Anterior cingulate cortex (tissue), 58 donors: ENCODE results near the gene LYPD5.
A peak's percentile ranks its signal among the peaks of the same experiment; 100 is the strongest.
"Not testable (repeated sequence)": the region's sequence is repeated elsewhere in the genome, so short reads cannot be mapped to it uniquely, and the experiment has no call there.

Experiments used
- DNase-seq, 58 donors: peaks; one replicate each; lab custom pipeline; 2025; lab: John Stamatoyannopoulos, UW

Gene LYPD5

DNA sequence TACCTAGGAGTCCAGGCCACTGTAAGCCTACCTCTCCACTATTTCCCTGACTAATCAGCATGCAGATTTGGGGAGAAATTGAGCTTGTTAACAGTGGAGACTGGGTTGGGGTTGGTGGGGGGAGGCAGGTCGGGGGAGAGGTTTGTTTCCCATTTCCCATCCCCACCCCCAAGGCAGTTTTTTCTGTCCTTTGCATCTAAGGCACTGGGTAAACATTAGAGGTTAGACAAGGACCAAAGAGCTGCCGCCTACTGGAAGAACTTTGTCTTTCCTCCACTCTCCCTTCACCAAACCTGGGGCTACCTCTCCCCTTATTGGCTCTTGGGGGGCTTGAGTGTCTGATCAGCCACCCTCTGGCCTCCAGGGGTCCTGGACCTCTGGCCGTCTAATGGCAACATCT, 22.4 kb downstream of the LYPD5 start:
- no peak for DNase-seq

DNA sequence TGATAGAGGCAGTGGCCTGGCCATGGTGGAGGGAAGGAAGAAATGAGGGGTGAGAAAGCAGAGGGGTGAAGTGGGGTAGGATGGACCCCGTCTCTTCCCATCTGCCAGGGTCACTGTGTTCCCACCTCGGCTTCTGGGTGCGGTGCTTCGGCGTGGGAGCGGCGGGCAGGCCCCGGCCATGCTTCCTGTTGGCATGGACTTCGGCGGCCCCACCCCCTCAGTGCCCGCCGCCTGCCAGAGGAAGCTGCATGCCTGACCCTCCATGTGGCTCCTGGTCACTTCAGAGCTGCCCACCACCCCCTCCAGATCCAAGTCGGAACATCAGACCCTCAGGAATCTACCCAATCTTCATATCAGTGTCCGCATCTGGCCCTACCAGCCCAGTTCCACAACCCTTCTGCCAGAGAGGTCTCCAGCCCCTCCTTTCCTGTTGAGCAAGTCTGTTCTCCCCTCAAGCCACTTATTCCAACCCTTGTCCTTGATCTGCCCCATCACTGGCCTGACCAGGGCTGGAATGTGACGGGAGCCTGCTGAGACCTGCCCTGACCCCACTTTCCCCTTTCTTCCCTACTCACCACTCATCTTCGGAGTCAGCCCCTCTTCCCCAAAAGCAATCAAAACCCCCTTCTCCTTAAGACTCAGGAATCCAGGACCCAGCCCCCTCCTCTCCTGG, 23.0 kb downstream of the LYPD5 start:
- DNase-seq, result no peak

DNA sequence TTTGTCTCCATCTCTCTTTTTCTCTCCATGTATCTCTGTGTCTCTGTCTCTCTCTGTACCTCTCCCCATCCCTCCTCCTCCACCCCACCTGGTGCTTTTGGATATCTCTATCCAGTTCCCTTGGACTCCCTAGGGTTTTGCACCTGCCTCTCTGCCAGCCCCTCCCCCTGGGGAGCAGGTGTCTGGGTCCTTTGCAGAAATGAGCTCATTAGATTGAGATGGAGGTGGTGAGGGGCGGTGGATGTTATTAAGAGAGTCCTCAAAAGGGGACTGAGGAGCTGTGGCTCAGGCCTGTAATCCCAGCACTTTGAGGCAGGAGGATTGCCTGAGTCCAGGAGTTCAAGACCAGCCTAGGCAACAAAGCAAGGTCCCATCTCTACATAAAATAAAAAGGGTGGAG, 23.6 kb downstream of the LYPD5 start:
- no peak for DNase-seq

DNA sequence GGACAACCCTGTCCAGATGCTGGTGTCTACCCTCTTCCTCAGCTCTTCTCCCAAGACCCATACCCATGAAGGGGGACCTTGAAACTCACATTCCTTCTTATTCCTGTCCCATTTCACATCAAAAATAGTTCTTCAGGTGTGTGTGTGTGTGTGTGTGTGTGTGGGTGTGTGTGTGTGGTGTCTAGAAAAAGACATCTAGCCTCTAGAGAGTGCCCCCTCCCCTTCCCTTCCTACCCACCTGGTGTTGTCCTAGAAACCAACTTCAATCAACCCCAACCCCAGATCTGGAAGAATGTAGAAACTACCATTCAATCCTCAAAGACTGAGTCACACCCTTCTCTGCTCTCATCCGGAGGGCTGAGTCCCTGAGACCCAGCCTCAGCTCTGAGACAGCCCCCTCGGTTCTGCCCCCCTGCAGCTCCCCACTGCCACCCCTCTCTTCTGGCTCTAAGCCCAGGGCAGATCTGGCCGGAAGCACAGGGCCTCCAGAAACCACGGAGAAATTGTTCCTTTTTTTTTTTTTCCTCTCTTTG, 25.0 kb downstream of the LYPD5 start:
- DNase-seq, result peak in 3 of 58 donors; percentile 2 to 50 (median 49)

DNA sequence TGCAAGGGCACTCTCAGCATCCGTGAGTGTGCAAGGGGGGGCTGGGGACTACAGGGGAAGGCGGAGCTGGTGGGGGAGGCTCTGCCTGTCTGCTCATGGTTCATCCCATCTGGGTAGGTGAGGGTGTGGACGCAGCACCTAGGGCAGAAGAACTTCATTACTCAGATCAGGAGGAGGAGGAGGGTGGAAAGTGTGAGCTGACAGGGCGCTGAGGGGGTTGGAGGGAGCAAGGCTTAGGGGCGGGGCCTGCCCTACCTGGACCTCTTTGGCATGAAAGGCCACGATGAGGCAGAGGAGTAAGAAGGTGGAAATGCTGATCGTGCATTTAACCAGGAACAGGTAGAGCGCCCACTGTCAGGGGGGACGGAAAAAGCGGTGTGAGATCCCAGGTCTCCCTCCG, 26.0 kb downstream of the LYPD5 start:
- no peak for DNase-seq

DNA sequence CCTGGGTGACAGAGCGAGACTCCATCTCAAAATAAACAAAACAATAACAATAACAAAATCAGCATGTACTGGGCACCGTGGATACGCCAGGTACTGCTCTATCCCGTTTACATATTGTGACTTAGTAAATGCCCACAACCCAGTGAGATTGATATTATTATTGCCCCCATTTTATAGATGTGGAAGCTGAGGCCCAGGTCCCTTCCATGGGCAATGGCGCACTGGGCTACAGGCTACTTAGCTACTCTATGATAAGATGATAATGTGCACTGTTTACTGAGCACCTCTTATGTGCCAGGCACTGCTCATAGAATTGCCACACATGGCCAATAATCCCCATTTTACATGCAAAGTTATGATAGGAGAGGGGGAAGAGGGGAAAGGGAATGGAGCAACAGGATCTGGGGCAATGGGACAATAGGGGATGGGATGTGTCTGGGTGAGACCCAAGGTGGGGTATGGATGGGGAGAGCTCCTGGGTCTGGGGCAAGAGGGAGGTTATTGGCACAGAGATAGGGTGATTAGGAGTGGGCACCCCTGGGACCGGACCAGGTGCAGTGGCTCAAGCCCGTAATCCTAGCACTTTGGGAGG, 26.9 kb downstream of the LYPD5 start:
- no peak for DNase-seq

DNA sequence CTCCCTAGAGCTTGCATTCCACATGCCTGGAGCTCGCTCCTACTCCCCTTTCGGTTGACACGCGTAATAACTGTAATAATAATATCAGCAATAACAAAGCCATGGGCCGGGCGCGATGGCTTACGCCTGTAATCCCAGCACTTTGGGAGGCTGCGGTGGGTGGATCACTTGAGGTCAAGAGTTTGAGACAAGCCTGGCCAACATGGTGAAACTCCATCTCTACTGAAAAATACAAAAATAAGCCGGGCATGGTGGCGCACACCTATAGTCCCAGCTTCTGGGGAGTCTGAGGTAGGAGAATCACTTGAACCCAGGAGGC, 27.3 kb downstream of the LYPD5 start:
- DNase-seq, result not testable (repeated sequence)

DNA sequence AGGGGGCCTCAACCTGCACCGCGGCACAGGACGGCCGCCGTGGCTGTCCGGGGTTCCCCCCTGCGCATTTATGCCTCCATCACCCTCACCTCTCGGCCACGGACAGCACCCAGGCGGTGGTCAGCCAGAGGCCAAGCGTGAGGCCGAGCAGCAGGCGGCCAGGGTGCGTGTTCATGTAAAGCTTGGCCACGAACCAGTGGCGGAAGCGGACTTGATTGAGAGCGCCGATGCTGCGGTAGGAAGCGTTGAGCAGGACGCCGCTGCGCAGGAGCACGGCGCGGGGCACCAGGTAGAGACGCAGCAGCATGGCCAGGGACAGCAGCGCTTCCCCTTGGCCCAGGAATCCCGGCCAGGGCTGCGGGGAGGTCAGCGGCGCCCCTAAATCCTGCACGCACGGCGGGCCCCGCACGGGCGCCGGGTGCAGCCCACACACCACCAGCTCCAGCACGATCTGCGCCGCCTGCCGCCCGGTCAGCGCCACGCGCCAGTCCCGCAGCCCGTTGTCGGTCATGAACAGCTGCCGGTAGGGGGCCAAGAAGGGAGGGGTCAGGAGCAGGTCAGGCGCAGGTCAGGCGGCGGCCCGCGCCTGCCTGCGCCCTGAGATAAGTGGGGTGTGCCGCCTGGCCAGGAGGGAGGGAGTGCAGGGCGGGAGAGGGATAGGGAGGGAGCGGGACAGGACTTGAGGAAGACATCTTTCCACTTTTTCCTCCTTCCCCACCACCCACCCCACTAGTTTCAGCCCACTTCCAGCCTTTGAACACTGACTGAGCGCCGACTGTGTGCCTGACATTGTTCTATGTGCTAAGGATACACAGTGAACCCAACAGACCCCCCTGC, 27.9 kb downstream of the LYPD5 start:
- DNase-seq, result peak in 40 of 58 donors; percentile 2 to 65 (median 35)

DNA sequence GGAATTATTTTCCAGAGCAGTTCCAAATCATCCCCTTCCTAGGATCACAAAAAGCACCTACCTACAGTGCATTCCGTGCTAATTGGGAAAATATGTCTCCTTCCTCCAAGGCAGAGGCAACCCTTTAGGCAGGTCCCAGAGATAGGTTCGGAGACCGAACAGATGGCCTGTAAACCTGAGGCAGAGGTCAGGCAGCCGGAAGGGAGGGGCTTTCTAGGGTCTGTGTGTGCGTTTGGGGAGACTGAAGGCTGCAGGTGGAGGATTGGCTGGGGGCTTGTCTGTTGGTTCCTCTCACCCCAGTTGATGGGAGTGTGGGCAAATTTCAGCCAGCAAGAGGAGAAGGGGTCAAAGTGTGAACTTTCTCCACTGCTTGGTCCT, 28.5 kb downstream of the LYPD5 start:
- no peak for DNase-seq

DNA sequence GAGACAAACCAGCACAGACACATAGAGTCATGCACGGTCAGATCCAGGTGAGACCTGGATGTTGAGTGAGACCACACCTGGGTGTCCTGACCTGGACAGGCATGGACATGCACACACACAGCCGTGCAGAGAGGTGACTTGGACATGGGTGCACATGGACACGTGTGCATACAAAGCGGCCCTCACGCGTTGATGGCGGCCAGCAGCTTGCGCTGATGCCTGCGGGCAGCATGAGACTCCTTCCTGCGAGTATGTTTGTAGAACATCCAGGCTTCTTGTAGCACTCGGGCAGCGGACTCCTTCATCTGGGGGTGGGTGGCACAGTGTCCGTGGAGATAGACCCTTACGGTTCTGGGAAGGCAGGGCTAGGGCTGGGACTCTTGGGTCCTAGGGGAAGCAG, 33.0 kb downstream of the LYPD5 start:
- no peak for DNase-seq

DNA sequence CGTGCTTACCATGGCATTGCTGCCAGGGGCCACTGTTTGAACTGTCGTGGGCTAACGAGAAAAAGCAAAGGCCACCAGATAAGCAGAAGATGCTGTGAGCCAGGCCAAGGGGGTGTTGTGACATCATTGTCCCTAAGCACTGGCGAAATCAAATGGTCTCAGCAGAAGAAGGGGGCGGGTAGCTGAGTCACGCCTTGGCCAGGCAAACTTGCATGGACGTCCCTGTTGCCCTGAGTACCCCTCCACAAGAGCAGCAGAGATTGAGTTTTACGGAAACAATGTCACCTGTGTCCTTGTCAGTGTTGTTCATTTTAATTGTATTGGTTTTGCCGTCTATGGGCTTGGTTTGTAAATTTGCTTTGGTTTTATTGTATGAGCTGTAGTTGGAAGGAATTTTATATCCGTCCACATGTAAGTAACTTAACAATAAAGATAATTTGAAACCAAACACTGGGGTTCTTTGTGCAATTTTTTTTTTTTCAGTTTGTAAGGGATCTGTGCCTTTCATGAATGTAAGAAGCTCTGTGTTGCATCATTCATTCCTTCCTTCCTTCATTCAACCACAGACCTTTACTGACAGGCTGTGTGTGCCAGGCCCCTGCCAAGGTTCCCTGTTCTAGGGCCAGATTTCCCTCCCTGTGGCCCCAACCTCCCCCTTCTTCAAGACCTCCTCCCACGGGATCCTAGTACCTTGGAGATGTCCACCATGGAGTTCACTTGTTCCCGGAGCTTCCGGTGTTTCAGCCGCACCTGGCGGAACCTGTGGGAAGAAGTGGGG, 33.8 kb downstream of the LYPD5 start:
- no peak for DNase-seq

DNA sequence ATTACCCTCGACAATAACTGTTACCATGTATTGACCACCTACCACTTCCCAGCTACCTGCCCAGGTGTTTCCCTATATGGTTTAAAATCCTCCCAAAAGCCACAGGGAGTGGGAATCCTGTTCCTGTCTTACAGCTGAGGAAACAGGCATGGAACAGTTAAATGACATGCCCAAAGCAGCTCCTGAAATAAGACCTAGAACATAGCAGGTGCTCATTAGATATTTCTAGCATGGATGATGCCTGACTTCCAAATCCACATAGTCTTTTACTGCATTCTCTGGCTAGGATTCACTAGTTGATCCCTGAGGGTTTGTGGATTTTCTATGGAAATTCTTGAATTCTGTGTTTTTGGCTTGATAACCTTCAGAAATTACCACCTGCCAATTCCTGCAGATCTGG, 34.4 kb downstream of the LYPD5 start:
- DNase-seq, result no peak

DNA sequence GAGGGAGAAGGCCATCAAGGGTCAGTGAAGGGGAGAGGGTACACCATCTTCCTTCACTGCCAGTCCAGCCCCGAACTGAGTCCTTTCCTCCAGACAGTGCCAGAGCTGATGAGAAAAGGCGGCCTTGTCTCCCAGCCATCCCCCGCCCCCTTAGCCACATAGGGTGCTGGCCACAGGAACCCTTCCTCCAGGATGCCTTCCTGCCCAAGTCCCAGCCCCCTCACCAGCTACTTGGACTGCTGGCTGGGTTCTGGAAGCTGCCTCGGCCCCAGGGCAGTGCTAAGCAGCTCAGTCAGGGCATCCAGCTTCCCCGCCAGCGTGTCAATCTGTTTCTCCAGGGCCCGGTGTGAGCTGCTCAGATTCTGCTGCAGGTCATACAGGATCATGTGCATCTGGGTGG, 34.9 kb downstream of the LYPD5 start:
- no peak for DNase-seq

DNA sequence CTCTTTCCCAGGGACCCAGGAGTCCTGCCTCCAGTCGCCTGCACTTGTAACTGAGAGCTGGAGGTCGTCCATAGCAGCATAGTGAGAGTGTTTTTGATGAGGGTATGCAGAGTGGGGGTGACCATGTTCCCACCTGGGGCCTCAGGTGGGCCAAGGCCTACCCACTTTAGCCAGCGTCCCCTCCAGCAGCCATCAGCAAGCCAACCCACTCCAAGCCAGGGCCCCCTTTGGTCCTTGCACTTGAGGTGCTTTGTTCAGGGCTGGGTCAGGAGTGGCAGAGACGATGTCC, 35.5 kb downstream of the LYPD5 start:
- DNase-seq, result no peak

DNA sequence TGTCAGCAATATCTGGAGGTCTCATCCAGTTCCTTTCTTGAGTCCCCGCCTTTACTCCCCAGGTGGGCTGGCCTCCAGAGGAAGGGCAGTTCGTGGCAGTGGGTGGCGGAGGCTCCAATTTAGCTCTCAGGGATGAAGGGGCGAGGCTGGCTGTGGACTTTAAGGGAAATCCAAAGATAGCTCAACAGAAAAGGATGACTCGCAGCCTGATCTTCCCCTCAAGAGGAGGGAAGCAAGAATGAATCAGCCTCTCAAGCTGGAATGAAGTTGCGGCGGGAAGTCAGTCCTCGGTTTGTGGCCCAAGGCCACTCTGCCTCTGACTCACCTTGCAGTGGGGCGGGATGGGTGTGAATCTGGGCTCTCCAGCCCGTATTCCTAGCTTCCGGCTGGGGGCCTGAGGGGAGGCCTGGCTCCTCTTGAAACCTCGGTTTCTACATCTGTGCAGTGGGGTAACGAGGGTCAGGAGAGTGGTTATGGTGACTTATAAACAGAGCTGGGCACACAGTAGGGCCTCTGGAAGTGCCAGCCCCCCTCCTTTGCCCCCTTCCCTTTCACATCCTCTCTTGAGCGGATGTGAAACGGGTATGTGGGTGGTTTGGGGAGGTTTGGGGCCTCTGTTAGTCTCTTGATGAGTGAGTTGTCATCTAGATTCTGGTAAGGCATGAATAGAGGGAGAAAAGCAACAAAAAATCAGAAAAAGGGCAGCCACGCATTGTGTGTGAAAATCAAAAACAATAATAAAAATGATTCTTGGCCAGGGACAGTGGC, 37.0 kb downstream of the LYPD5 start:
- peak in 16 of 58 donors; percentile 7 to 32 (median 22) for DNase-seq

DNA sequence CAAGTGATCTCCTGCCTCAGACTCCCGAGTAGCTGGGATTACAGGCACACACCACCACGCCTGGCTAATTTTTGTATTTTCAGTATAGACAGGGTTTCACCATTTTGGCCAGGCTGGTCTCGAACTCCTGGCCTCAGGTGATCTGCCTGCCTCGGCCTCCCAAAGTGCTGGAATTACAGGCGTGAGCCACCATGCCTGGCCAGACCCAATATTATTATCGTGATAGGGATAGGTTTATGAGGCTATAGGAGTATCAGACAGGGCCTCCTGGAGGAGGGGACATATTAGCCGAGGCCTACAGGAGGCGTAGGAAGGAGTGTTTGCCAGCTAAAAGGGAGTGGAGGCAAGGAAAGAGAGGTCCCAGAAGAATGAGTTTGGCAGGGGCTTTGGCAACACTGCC, 37.6 kb downstream of the LYPD5 start:
- DNase-seq, result not testable (repeated sequence)

DNA sequence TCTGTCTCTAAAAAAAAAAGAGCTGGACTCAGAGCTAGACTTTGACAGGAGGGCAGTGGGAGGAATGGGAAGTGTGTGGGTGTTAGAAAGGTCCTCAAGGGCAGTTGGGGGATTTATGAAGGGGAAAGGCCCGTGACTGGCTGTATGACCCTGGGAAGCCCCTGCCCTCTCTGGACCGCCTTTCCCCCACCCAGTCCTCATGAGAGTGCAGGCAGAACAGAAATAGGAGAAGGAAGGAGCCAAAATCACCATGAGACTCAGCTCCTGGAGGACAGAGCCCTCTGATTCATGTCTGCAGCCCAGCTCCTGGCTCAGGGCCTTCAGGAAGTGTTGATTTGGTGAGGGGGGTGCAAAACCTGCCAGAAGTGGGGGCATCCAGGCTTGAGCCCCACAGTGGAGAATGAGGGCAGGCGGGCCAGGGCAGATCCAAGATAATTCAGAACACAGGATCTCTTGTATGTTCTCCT, 38.7 kb downstream of the LYPD5 start:
- no peak for DNase-seq

DNA sequence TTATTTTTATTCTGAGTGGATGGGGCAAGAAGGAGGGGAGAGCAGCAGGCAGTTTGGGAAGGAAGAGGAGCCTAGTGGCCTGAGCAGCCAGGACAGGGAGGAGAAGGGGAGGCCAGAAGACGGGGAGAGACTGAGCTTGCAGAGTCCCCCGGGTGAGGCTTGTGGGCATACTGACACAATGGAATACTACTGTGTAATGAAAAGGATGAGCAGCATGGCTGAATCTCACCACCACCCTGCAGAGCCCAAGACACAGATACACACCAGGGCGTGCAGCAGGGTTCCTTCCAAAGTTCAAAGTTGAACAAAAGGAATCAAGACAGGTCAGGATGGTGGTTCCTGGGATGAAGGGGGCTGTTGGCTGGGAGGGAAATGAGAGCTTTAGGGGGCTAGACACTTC, 39.4 kb downstream of the LYPD5 start:
- no peak for DNase-seq

DNA sequence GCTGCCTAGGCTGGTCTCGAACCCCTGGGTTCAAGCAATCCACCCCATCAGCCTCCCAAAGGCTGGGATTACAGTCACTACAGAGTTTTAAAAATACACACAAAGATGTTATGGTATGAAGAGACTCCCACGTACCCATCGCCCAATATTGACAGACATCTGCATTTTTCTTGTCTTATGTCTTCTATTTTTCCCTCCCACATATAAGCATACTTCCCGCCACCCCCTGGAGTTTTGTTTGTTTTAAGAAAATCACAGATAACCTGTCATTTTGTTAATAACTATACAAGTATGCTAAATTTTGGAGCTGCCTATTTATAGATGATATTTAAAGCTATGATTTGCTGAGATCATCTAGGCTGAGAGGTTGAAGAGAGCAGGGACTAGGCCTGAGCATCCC, 41.3 kb downstream of the LYPD5 start:
- no peak for DNase-seq

DNA sequence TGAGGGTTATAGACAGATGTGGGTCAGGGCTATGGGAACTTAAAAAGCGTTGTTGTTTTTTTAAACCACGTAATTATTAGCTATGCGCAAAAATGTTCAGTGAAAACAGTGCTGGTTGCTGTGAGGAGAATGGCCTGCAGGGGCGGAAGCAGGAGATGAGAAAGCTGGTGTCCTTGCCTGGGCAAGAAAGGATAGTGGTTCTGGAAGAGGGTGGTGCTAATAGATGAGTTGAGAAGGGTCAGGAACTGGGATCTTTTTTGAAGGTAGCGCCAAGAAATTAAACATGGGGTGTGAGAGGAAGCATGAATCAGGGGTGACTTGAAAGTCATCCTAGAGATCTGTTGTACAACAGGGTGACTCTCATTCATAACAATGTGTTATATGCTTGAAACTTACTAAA, 42.7 kb downstream of the LYPD5 start:
- DNase-seq, result no peak
